ENCODE data around the gene RPP21. TPM values are rescaled to one million over a fixed set of nuclear protein-coding genes. Genes with fewer than 3 reads are reported as not detected.
A peak's percentile ranks its signal among the peaks of the same experiment; 100 is the strongest.
"Not testable (repeated sequence)": the region's sequence is repeated elsewhere in the genome, so short reads cannot be mapped to it uniquely, and the experiment has no call there.

Gene RPP21
- total RNA-seq, 1 donor from 2014 or later = 15.8 TPM

DNA sequence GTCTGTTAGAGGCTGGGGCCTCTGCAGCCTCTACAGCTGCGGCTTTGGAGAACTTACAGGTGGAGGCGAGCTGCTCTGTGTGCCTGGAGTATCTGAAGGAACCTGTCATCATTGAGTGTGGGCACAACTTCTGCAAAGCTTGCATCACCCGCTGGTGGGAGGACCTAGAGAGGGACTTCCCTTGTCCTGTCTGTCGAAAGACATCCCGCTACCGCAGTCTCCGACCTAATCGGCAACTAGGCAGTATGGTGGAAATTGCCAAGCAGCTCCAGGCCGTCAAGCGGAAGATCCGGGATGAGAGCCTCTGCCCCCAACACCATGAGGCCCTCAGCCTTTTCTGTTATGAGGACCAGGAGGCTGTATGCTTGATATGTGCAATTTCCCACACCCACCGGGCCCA is 15.6 kb upstream of the RPP21 start:
- DNase-seq (ENCODE audit: low read depth) = no peak

DNA sequence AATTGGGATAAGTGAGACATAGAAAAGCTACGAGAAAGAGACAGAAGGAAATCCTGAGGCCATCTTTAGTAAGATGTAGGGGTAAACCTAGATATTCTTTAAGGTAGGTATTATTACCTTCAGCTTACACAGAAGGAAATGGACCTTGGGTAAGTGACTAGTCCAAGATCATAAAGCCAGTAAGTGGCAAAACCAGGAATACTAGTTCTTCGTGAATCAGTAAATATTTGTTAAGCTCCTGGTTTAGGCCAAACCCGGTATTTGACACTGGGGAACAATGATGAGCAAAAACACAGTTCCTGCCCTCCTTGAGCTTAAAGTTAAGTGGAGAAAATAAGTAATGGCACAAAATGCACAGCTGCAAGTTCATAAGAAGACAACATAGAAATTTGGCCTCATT is 13.0 kb upstream of the RPP21 start:
- DNase-seq (ENCODE audit: low read depth) = no peak

GRCh38 chr6:30334075-30334783 is 10.7 kb upstream of the RPP21 start:
- no peak for DNase-seq (ENCODE audit: low read depth)

- DNase-seq (ENCODE audit: low read depth) = no peak
These were observed 4.3 kb upstream of the RPP21 start for GRCh38 chr6:30340589-30341054.

GRCh38 chr6:30341218-30341617 is 3.7 kb upstream of the RPP21 start:
- DNase-seq (ENCODE audit: low read depth) = no peak

- DNase-seq (ENCODE audit: low read depth) = no peak
These were observed 3.2 kb upstream of the RPP21 start for GRCh38 chr6:30341728-30342127.

- DNase-seq (ENCODE audit: low read depth) = no peak
These were observed 627 bp upstream of the RPP21 start for GRCh38 chr6:30344191-30344867.

GRCh38 chr6:30345852-30346251 is 896 bp downstream of the RPP21 start:
- DNase-seq (ENCODE audit: low read depth) = no peak

DNA sequence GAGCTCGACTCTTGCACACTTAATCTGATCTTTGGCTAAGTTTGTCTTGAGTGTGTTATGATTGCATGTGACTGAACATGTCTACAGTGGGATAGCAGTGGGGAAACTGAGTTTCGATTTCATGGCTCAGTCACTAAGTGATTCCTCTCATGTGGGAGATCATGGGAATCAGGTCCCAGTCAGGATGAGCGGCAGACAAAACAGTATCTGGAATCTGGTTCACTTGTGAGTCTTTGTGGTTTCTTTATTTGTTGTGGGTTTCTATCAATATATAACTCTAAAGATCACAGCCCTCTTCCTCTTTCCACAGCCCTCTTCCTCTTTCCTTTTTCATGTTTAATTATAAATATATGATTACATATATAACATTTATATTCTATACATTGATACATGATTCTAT is 4.0 kb downstream of the RPP21 start:
- DNase-seq (ENCODE audit: low read depth) = no peak

GRCh38 chr6:30349421-30350177 is 4.6 kb downstream of the RPP21 start:
- peak; percentile 21 for DNase-seq (ENCODE audit: low read depth)

- no peak for DNase-seq (ENCODE audit: low read depth)
These were observed 5.6 kb downstream of the RPP21 start for GRCh38 chr6:30350524-30350923.

DNA sequence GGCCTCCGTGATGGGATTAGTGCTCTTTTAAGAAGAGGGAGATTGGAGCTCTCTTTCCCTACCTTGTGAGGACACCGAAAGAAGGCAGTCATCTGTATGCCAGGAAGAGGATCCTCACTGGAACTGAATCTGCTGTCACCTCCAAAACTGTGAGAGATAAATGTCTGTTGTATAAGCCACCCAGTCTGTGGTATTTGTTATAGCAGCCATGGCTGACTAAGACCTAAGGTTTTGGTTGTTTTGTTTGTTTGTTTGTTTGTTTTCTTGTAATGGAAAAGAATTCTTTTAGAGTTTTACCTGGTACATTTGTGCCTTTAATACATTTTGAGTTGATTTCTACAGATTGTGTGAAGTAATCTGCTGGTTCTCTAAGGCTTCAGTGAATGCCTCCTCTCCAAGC is 7.6 kb downstream of the RPP21 start:
- no peak for DNase-seq (ENCODE audit: low read depth)

DNA sequence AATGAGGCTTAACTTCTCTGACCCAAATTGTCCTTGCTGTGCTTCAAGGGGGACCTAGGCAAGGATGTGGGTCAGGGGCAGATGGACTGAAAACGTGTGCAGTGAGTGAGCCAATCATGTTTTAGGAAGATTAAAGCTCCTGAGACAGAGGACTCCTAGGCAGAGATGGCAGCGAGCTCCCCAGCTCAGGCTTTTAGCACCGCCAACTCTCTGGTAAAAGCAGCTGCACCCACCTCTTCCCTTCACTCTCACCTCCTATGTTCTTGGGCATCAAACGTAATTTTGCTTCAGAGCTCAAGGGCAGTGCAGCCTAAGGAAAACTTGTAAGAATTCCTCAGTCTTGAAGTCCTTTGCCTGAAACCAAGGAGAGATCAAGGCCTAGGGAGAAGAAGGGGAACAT is 10.3 kb downstream of the RPP21 start:
- DNase-seq (ENCODE audit: low read depth) = no peak

DNA sequence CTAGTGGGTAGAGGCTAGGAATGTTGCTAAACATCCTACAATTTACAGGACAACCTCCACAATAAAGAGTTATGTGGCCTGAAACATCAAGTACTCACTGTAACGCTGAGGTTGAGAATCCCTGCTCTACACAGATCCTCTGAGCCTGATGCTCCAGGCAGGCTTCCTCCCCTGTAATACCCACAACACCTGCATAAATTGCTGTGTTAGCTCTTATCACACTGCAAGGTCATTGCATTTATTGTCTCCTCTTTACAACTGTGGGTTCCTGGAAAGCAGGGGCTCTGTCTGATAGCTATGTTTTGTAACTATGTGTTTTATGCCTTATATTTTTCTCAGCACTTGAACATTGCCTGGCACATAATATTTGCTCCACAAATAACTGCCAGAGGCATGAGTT is 11.6 kb downstream of the RPP21 start:
- no peak for DNase-seq (ENCODE audit: low read depth)

DNA sequence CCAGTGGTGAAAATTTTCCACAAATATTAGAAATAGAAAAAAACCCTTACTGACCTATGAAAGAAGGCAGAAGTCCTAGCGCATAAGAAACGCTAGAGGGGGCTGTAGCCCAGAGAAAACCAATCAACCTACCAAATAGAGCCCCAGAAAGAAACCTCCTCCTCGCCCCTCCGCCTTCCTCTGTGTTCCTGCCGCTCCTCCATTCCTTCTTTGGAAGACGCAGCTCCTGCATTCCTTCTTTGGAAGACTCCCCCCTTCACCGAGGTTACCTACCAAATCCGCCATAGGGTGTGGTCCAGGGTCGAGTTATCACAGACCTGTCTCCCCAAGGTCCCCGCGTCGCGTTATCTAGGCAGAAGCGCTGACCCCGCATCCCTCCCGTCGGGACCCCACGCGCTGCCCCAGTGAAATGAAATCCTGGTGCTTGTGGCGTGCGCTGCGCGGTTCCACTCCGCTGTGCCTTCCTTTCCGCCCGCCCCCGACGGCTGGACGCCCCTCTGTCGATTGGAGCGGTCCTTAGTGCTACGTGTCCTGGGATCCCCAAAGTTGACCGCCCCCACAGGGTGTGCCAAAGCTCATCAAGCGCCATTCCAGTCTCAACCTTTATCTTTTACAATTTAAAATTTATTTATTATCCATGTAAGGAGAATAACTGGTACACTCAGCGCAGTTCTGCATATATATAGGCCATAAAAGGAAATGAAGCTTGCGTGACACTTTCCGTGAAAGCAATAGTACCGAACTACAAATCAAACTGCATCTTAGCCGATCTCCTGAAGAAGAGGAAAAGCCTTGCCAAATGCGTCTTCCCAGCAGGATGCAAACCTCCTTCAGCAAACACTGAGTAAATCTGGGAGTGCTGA is 13.0 kb downstream of the RPP21 start:
- peak; percentile 71 for DNase-seq (ENCODE audit: low read depth)

- DNase-seq (ENCODE audit: low read depth) = no peak
These were observed 14.3 kb downstream of the RPP21 start for GRCh38 chr6:30359276-30359675.

DNA sequence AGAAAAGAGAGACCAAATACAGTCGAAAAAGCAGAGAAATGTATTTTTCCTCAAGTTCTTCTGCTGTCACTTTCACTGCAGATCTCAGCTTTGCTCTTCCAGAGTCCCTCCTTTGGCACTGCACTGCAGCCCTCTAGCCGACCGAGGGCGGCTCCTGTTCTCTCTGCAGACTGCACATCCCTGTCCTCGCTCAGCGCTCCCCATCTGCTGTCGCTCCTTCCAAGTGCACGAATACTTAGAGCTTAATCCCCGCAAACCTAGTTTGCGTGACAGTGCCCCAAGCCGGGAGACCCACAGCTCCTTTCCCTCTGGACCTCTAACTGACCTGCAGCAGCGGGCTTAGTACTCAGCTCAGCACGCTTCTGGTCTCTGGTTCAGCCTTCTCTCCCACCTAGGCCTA is 15.2 kb downstream of the RPP21 start:
- no peak for DNase-seq (ENCODE audit: low read depth)

- no peak for DNase-seq (ENCODE audit: low read depth)
These were observed 16.7 kb downstream of the RPP21 start for GRCh38 chr6:30361661-30362060.

GRCh38 chr6:30363459-30363858 is 18.5 kb downstream of the RPP21 start:
- no peak for DNase-seq (ENCODE audit: low read depth)

DNA sequence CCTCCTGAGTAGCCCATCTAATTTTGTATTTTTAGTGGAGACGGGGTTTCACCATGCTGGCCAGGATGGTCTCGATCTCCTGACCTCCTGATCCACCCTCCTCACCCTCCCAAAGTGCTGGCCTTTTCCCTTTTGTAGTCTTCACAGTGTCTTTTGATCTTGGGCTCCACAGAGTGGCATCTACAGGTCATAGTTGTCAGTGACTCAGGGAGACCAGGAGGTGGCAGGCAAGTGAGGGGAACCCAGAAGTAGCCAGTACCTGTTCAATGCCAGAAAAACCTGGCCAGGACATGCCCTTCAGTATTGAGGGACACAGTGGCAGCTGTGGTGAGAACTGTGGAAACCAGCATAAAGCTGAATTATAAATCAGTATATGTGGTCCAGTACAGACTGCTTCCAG is 19.6 kb downstream of the RPP21 start:
- no peak for DNase-seq (ENCODE audit: low read depth)

GRCh38 chr6:30369280-30369679 is 24.3 kb downstream of the RPP21 start:
- not testable (repeated sequence) for DNase-seq (ENCODE audit: low read depth)

All from renal cortical epithelial cell (primary cell).